ENCODE measurements around the gene ZNF804B. TPM values are rescaled to one million over a fixed set of nuclear protein-coding genes. Genes with fewer than 3 reads are reported as not detected.

Gene ZNF804B
- total and polyA plus RNA-seq, 2 of the 4 experiments (the other 2 are of a cell fraction): not detected

DNA sequence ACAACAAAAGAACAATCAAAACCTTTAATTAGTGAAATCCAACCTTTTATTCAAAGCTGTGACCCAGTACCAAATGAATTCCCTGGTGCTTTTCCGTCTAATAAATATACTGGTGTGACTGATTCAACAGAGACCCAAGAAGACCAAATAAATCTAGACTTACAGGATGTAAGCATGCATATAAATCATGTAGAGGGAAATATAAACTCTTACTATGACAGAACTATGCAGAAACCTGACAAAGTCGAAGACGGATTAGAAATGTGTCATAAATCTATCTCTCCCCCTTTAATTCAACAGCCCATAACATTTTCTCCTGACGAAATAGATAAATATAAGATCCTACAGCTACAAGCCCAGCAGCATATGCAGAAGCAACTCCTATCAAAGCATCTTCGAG is 576.6 kb downstream of the ZNF804B start:
- intact Hi-C loops (cut with micrococcal nuclease) (no loop called here), dilution Hi-C loops (cut with HindIII; ENCODE audit: low sequenced_read_pairs, unreplicated experiment) (no loop called here), in situ Hi-C loops (cut with MboI; ENCODE audit: low sequenced_read_pairs) (no loop called here)
- H2AK5ac ChIP-seq (ENCODE audit: low read depth, low read length): no peak overlapping the region
- H2BK120ac ChIP-seq (ENCODE audit: low read depth, low read length): no peak overlapping the region
- CTCF ChIA-PET: no interaction called here
- BruUV-seq (replicated peaks): no TSS peak
- H2AFZ ChIP-seq (replicated peaks; ENCODE audit: low read length, poor library complexity): no peak overlapping the region
- no peak overlapping the region for H3K18ac ChIP-seq (ENCODE audit: low read depth, low read length)
- H3K4me2 ChIP-seq (ENCODE audit: low read depth, low read length): no peak overlapping the region
- H3K27me3 ChIP-seq (ENCODE audit: control insufficient read depth, insufficient read depth, low read length): no peaks in the 10 kb centered on the region
- H3K23ac ChIP-seq (ENCODE audit: low read depth, low read length): no peak overlapping the region
- no peak for ATAC-seq (ENCODE audit: low read depth)
- H2BK20ac ChIP-seq (ENCODE audit: low read depth, low read length): no peak overlapping the region
- H3K79me1 ChIP-seq (ENCODE audit: low read depth in 1 of 2, low read length in 2 of 2): no peaks in the 10 kb centered on the region
- no peak overlapping the region for H4K8ac ChIP-seq (ENCODE audit: low read depth in 2 of 2, low read length in 2 of 2)
- H3K4me1 ChIP-seq (ENCODE audit: control insufficient read depth, insufficient read depth, low read length): no peaks in the 10 kb centered on the region
- POLR2A ChIA-PET (ENCODE audit: unreplicated experiment): no interaction called here
- H3K9me1 ChIP-seq (ENCODE audit: insufficient read depth, low read length): no peaks in the 10 kb centered on the region
- no peaks in the 10 kb centered on the region for H4K20me1 ChIP-seq (ENCODE audit: insufficient read depth, low read length)
- H3K4ac ChIP-seq (ENCODE audit: low read depth, low read length): no peak overlapping the region
- peaks cover 5% of the 10 kb centered on the region for H3K9me3 ChIP-seq (ENCODE audit: control insufficient read depth, insufficient read depth, low read length)
- WGBS, 2 experiments (ENCODE audit: extremely low coverage in 2 of 2, insufficient read length in 1 of 2): 0% methylated on average over 1 of the region's 5 CpGs; no CpG with 5 or more reads in 1 of the 2 experiments
- no peak overlapping the region for H3K14ac ChIP-seq (replicated peaks; ENCODE audit: low read depth, low read length)
- no peak overlapping the region for H2BK15ac ChIP-seq (ENCODE audit: low read depth, low read length)
- H3K27ac ChIP-seq (ENCODE audit: insufficient read depth, low read length): no peak overlapping the region
- H2BK5ac ChIP-seq (ENCODE audit: low read depth, low read length, poor library complexity, severe bottlenecking): no peak overlapping the region
- no peak for TF ChIP-seq MXI1 (IDR thresholded peaks at IDR 0.05; ENCODE audit: borderline replicate concordance, low read depth, low read length)
- no peak for TF ChIP-seq MAFK (IDR thresholded peaks at IDR 0.05; ENCODE audit: low read depth, low read length)
- TF ChIP-seq, protein P1, sequence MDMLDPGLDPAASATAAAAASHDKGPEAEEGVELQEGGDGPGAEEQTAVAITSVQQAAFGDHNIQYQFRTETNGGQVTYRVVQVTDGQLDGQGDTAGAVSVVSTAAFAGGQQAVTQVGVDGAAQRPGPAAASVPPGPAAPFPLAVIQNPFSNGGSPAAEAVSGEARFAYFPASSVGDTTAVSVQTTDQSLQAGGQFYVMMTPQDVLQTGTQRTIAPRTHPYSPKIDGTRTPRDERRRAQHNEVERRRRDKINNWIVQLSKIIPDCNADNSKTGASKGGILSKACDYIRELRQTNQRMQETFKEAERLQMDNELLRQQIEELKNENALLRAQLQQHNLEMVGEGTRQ (IDR thresholded peaks at IDR 0.05; ENCODE audit: low read depth, low read length): no peak
- TF ChIP-seq POLR2A (IDR thresholded peaks at IDR 0.05; ENCODE audit: low read depth, low read length): no peak
- no peak for TF ChIP-seq FOS (IDR thresholded peaks at IDR 0.05; ENCODE audit: low read depth, low read length)
- no peak overlapping the region for H3K56ac ChIP-seq (ENCODE audit: extremely low read depth, insufficient read depth, low read length)
- H3K36me3 ChIP-seq (ENCODE audit: control insufficient read depth, insufficient read depth, low read length): no peaks in the 10 kb centered on the region
- H2AK9ac ChIP-seq (replicated peaks; ENCODE audit: low read depth, low read length, poor library complexity): no peak overlapping the region
- no peak overlapping the region for H4K91ac ChIP-seq (ENCODE audit: insufficient read depth, low read depth, low read length)
- H3K4me3 ChIP-seq (ENCODE audit: insufficient read depth, low read depth, low read length): no peak overlapping the region
- no peak overlapping the region for H3K9ac ChIP-seq (ENCODE audit: low read depth, low read length)
- no peak for DNase-seq
- no peak overlapping the region for H4K5ac ChIP-seq (ENCODE audit: low read depth, low read length)
